GM06990 (cell line): ENCODE data around the gene ZNF799.

Experiments
- DNase-seq: peaks from one replicate; pipeline ENCODE4 v3.0.0-alpha.2; 2011; ENCODE audit not compliant: insufficient read length; ENCODE audit errors: extremely low read depth
- H3K27me3 ChIP-seq: replicated peaks from 2 replicates; pipeline ENCODE4 v1.6.0; 2011; ENCODE audit warnings: low read length; ENCODE audit not compliant: control insufficient read depth, insufficient read depth
- H3K36me3 ChIP-seq: 2 replicates; pipeline ENCODE4 v1.5.1; 2011; ENCODE audit warnings: low read length; ENCODE audit not compliant: control insufficient read depth, insufficient read depth
- H3K4me3 ChIP-seq: replicated peaks from 2 replicates; pipeline ENCODE4 v1.5.1; 2011; ENCODE audit warnings: low read depth, mild to moderate bottlenecking, control low read depth, low read length
- TF ChIP-seq, protein P1 (sequence below): IDR thresholded peaks from 2 replicates; pipeline ENCODE4 v1.5.1; 2011; ENCODE audit warnings: low read length, control low read depth, mild to moderate bottlenecking, inconsistent platforms; ENCODE audit not compliant: insufficient read depth, poor library complexity, severe bottlenecking

ZNF799 gene

DNA sequence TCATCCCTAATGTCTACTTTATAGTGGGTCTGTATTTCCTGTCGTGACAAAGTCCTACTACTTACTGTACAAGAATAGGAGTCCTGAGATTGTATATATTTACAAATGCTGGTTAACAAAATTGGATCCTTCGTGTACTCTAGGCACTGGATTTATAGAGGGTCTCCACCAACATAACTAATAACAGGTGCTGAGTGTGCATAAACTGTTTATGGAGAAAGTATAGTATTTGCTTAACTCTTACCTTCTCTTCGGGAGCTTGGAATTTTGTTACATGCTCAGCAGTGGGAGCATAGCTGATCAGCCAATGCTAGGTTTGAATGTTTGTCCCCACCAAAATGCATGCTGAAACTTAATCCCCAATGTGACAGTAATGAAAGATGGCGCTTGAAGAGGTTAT is 47.7 kb downstream of the ZNF799 start:
- Histone ChIP-seq H3K4me3 (no peak overlapping the region), H3K36me3 (peaks cover 3% of the 10 kb centered on the region; the same call in 1 of the 2 replicates), H3K27me3 (no peaks in the 10 kb centered on the region)
- TF ChIP-seq, protein P1, sequence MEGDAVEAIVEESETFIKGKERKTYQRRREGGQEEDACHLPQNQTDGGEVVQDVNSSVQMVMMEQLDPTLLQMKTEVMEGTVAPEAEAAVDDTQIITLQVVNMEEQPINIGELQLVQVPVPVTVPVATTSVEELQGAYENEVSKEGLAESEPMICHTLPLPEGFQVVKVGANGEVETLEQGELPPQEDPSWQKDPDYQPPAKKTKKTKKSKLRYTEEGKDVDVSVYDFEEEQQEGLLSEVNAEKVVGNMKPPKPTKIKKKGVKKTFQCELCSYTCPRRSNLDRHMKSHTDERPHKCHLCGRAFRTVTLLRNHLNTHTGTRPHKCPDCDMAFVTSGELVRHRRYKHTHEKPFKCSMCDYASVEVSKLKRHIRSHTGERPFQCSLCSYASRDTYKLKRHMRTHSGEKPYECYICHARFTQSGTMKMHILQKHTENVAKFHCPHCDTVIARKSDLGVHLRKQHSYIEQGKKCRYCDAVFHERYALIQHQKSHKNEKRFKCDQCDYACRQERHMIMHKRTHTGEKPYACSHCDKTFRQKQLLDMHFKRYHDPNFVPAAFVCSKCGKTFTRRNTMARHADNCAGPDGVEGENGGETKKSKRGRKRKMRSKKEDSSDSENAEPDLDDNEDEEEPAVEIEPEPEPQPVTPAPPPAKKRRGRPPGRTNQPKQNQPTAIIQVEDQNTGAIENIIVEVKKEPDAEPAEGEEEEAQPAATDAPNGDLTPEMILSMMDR: no peak
- DNase-seq: no peak

DNA sequence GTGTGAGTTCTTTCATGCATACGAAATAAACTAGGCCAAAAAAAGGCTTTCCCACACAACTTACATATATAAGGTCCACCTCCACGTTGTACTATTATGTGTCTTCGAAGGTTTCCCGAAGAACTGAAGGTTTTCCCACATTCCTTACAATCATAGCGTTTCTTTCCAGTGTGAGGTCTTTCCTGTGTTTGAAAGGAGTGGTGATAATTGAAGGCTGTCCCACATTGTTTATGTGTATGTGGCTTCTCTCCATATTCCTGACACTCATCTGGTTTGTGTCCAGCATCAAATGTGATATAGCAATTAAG is 50.2 kb downstream of the ZNF799 start:
- no peaks in the 10 kb centered on the region for H3K27me3 ChIP-seq
- TF ChIP-seq, protein P1: no peak
- no peak for DNase-seq
- H3K36me3 ChIP-seq: peaks cover 3% of the 10 kb centered on the region; the same call in 1 of the 2 replicates
- no peak overlapping the region for H3K4me3 ChIP-seq

DNA sequence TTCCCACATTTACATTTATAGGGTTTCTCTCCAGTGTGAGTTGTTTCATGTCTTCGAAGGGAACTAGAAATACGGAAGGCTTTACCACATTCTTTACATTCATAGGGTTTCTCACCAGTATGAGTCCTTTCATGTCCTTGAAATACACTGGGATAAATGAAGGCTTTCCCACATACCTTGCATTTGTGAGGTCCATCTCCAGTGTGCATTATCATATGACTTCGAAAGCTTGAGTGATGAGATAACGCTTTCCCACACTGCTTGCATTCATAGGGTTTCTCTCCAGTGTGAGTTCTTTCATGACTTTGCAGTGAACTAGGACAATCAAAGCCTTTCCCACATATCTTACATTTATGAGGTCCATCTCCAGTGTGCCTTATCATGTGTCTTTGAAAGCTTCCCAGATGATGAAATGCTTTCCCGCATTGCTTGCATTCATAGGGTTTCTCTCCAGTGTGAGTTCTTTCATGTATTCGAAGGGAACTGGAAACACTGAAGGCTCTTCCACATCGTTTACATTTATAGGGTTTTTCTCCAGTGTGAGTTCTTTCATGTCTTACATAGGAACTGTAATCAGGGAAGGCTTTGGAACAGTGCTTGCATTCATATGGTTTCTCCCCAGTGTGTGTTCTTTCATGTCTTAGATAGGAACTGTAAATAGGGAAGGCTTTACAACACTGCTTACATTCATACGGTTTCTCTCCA is 50.7 kb downstream of the ZNF799 start:
- TF ChIP-seq, protein P1: no peak
- H3K4me3 ChIP-seq: no peak overlapping the region
- H3K27me3 ChIP-seq: no peaks in the 10 kb centered on the region
- DNase-seq: no peak
- peaks cover 3% of the 10 kb centered on the region; the same call in 1 of the 2 replicates for H3K36me3 ChIP-seq

DNA sequence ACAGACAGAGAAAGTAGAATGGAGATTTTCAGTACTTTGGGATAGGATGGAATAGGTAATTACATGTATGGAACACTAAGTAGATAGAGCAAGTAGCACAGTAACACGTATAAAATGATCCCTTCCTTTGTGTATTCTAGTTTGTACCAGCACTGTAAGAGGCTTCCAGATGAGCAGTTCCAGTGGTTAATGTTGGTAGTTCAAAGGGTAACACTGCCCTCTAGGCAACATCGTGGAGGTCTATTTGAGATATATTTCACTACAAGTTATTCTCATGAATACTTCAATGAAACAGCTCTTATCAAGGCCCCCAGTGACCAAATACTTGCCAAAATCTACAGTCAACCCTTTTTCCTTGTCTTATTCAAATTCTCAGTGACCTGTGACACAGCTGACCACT is 54.2 kb downstream of the ZNF799 start:
- TF ChIP-seq, protein P1: no peak
- no peak for DNase-seq

DNA sequence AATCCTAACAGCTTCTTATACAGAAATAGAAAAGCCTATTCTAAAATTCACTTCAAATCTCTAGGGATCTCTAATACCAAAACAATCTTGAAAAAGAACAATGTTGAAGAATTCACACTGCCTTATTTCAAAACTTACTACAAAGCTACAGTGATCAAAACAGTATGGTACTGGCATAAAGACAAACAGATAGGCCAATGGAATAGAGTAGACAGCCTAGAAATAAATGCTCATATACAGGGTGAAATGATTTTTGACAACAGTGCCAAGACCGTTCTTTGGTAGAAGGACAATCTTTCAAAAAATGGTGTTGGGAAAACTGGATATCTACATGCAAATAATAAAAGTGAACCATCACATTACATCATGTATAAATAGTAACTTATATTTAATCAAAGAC is 55.9 kb downstream of the ZNF799 start:
- no peaks in the 10 kb centered on the region for H3K27me3 ChIP-seq
- H3K36me3 ChIP-seq: no peaks in the 10 kb centered on the region
- TF ChIP-seq, protein P1: no peak
- DNase-seq: no peak
- H3K4me3 ChIP-seq: no peak overlapping the region

More for the DNA sequence above, 54.2 kb downstream of the ZNF799 start:
- no peaks in the 10 kb centered on the region for H3K27me3 ChIP-seq
- H3K36me3 ChIP-seq: peaks cover 3% of the 10 kb centered on the region; the same call in 1 of the 2 replicates
- H3K4me3 ChIP-seq: no peak overlapping the region
